GM10847 (cell line): ENCODE data around the gene EBLN2.

Experiments used
- POLR2A ChIP-seq: IDR thresholded peaks from 2 replicates; pipeline ENCODE4 v1.6.1; 2011; ENCODE audit not compliant: insufficient read length; ENCODE audit errors: extremely low read depth

The EBLN2 gene

GRCh38 chr3:73061416-73061815 is at the start of gene EBLN2:
Gene EBLN2 (plus strand): TSS chr3:73061659. CDS start chr3:73062082, 423 bp downstream.
- no peak for TF ChIP-seq POLR2A

DNA sequence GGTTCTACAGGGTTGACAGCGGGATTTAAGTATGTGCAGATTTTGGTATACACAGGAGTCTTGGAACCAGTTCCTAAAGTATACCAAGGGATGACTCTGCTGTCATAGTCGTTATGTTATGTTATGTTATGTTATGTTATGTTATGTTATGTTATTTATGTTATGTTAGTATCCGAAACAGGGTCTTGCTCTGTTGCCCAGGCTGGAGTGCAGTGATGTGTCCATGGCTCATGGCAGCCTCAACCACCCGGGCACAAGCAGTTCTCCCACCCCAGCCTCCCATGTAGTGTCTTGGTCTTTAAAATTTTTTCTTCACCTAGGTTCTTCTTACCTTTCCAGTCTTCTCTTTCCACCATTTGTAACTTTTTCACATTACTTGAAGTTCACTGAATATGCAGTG is 43.2 kb upstream of the EBLN2 start:
- no peak for TF ChIP-seq POLR2A

- TF ChIP-seq POLR2A, result no peak
These were observed 42.5 kb upstream of the EBLN2 start for GRCh38 chr3:73018790-73019441.

DNA sequence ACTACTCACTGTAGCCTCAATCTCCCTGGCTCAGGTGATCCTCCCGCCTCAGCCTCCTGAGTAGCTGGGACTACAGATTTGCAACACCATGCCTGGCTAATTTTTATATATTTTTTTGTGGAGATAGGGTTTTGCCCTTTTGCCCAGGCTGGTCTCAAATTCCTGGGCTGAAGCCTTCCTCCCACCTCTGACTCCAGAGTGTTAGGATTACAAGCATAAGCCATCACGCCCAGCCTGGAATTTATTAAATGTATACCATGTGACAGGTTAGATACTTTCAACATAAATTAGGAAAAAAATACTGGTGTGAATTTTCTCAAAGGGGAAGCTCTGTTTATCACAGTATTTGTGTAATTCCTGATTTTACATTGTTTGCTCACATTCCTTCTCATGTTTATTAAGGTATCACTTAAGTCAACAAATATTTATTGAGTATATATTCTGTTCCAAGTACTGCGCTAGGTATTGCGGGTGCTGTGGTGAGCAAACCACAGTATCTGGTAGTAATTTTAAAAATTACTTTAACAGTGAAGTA is 40.1 kb upstream of the EBLN2 start:
- TF ChIP-seq POLR2A, result no peak

- TF ChIP-seq POLR2A, result no peak
These were observed 36.6 kb upstream of the EBLN2 start for GRCh38 chr3:73024836-73025235.

DNA sequence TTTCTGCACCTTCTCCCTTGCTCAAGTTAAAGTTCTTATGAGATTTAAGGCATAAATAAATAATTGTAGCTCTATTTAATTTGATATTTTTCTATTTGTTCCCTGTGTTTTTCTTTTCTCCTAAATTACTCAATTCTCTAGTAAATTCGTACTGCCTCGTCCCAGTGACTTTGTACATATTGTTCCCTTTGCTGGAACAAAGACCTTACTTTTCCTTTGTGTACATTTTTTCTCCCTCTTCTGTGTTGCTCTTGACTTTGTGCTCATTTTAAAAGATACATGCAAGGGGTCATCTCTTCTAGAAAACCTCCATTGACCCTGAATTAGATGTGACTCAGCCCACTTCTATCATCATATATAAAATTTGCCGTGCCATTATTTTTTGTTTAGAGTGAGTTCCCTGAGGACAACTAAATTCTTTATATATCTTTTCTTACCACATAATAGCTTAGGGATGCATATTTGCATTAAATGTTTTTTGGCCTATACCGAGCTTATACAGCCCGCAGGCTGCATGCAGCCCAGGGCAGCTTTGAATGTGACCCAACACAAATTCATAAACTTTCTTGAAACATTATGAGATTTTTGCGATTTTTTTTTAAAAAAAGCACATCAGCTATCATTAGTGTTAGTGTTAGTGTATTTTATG is 35.2 kb upstream of the EBLN2 start:
- no peak for TF ChIP-seq POLR2A

- no peak for TF ChIP-seq POLR2A
These were observed 34.7 kb upstream of the EBLN2 start for GRCh38 chr3:73026760-73027113.

GRCh38 chr3:73028803-73029202 is 32.7 kb upstream of the EBLN2 start:
- TF ChIP-seq POLR2A, result no peak

DNA sequence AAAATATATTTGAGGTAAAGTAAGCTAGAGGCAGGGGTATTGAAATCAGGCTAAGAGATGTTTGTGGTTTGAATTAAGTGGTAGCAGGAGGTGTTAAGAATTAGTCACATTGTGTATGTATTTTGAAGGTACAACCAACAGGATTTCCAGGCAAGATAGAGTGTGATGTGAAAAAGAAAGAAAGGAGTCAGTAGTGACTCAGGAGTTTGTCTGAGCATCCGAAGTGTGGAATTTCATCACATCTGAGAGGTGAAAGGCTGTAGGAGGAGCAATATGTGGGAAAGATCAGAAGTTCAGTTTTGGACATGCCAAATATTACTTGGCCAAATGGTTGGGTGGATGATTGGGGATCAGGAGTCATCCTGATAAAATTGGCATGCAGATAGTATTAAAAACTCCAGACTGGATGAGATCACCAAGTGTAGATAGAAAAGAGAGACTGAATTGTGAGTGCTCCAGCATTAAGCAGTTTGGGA is 32.1 kb upstream of the EBLN2 start:
- TF ChIP-seq POLR2A, result no peak

DNA sequence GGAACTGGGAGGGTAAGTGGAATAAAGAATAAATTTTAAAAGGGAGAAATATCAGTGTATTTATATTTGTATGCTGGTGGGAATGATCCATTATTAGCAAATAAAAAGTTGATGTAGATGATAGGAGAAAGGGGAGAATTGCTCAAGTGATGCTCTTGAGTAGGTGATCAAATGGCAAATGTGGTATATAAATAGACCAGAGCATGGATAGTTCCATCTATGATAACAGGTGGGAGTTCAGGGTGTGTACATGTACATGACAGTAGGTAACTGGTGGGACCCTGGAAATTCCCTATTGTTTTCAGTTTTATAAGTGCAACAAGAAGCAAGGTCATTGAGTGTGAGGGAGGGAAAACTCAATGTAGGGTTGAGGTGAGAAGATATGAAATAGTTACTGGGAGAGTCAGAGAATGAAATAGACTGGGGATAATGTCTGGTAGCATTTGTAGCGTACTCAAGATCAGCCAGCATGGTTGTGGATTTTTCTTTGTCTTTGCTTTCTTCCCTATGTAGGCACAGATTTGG is 31.3 kb upstream of the EBLN2 start:
- TF ChIP-seq POLR2A, result no peak

DNA sequence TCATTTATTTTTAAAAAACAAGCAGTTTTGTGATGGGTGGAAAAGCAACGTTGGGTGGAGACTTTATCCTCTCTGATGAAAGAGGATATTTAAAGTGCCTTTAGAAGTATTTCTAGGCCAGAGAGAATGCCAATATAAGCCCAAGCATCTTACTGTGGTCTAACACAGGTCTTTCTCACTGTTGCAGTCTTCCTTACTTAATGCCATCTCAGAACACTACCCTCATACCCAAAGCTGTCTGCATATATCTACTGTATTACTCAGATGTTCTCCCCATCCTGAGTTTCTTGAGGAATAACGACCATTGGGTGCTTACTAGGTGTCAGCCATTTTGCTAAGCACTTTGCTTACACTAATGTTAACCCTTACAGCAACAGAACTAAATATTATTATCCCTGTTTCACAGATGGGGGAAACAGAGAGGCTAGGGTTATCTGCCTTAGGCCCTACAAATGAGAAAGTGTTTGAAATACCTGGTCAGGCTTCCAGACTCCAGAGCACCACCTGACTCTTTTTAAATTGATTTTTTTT is 29.8 kb upstream of the EBLN2 start:
- no peak for TF ChIP-seq POLR2A

- TF ChIP-seq POLR2A, result no peak
These were observed 24.5 kb upstream of the EBLN2 start for GRCh38 chr3:73036694-73037591.

GRCh38 chr3:73041537-73041936 is 19.9 kb upstream of the EBLN2 start:
- TF ChIP-seq POLR2A, result no peak

GRCh38 chr3:73043414-73043813 is 18.0 kb upstream of the EBLN2 start:
- TF ChIP-seq POLR2A, result no peak

GRCh38 chr3:73045391-73045790 is 16.1 kb upstream of the EBLN2 start:
- TF ChIP-seq POLR2A, result no peak

DNA sequence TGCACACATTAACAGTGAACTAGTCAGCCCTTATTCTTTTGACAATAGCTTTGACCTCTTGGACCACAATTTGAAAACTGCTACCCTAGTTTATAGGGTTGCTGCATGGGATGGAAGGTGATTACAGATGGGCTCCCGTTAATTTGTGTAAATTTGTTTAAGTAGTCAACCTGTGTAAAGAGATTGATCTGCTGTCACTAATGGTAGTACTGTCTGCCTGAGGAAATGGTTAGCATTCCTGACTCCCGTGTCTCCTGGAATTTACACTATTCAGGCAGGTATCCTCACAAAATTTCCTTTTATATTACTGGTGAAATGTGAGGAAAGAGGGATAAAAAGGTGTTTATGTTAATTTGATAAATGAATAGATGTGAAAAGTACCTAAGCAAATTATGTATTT is 15.3 kb upstream of the EBLN2 start:
- TF ChIP-seq POLR2A, result no peak

GRCh38 chr3:73049319-73049718 is 12.1 kb upstream of the EBLN2 start:
- no peak for TF ChIP-seq POLR2A
